SU-DHL-6 (cell line): ENCODE results near the gene FAM124A.
"Not testable (repeated sequence)": the region's sequence is repeated elsewhere in the genome, so short reads cannot be mapped to it uniquely, and the experiment has no call there.

Source experiments
- H2AFZ ChIP-seq: fragments of 200-600 bp; sonication (generic); 2 replicates; pipeline ENCODE4 v1.6.1; 2014; ENCODE audit warnings: low read depth, mild to moderate bottlenecking, moderate library complexity, mixed read lengths, antibody characterized with exemption, low read length; ENCODE audit not compliant: severe bottlenecking
- H3F3A ChIP-seq: fragments of 200-600 bp; shearing (Covaris generic); 2 replicates; pipeline ENCODE4 v1.6.0; 2016; ENCODE audit warnings: antibody characterized with exemption, mild to moderate bottlenecking; ENCODE audit not compliant: insufficient read depth
- H3K27ac ChIP-seq: fragments of 200-600 bp; sonication (generic); 2 replicates; pipeline ENCODE4 v1.5.1; 2016; ENCODE audit warnings: low read depth, mild to moderate bottlenecking, low read length, moderate library complexity, mixed read lengths
- H3K27me3 ChIP-seq: fragments of 200-600 bp; sonication (generic), shearing (Covaris generic); 2 replicates; pipeline ENCODE4 v1.6.0; 2014; ENCODE audit warnings: mild to moderate bottlenecking, low read length
- H3K36me3 ChIP-seq: fragments of 200-600 bp; sonication (generic); 2 replicates; pipeline ENCODE4 v1.6.1; 2014; ENCODE audit warnings: mild to moderate bottlenecking, low read length, mixed read lengths
- H3K4me2 ChIP-seq: fragments of 300-600, 200-600 bp; shearing (Covaris generic), sonication (generic); 2 replicates; pipeline ENCODE4 v1.6.0; 2014; ENCODE audit warnings: low read length, low read depth, mild to moderate bottlenecking; ENCODE audit not compliant: poor library complexity, severe bottlenecking
- H3K4me3 ChIP-seq: fragments of 200-600 bp; sonication (generic); 2 replicates; pipeline ENCODE4 v1.5.1; 2014; ENCODE audit warnings: antibody characterized with exemption, low read length, mild to moderate bottlenecking, mixed read lengths; ENCODE audit not compliant: insufficient read depth, poor library complexity, severe bottlenecking
- H3K79me2 ChIP-seq: fragments of 200-600 bp; sonication (generic); 2 replicates; pipeline ENCODE4 v1.6.1; 2014; ENCODE audit warnings: mild to moderate bottlenecking, low read length, moderate library complexity; ENCODE audit not compliant: insufficient read depth
- H3K9ac ChIP-seq: fragments of 200-600 bp; sonication (generic); 2 replicates; pipeline ENCODE4 v1.7.0; 2014; ENCODE audit warnings: mild to moderate bottlenecking, low read length
- H3K9me2 ChIP-seq: fragments of 200-600 bp; sonication (generic); replicated peaks from 2 replicates; pipeline ENCODE4 v1.6.1; 2014; ENCODE audit warnings: low read length; ENCODE audit not compliant: insufficient read depth
- H3K9me3 ChIP-seq: fragments of 200-600 bp; sonication (generic); 2 replicates; pipeline ENCODE4 v1.6.1; 2014; ENCODE audit warnings: low read length, mixed read lengths; ENCODE audit not compliant: insufficient read depth
- H4K20me1 ChIP-seq: fragments of 200-600 bp; sonication (generic); 2 replicates; pipeline ENCODE4 v1.6.1; 2014; ENCODE audit warnings: low read depth, mild to moderate bottlenecking, antibody characterized with exemption, low read length, moderate library complexity, mixed read lengths
- CTCF ChIP-seq: fragments of 200-600 bp; sonication (generic); IDR thresholded peaks from one replicate; pipeline ENCODE4 v1.5.1; 2017; ENCODE audit warnings: antibody characterized with exemption, mild to moderate bottlenecking, low read length, moderate library complexity; ENCODE audit not compliant: insufficient read depth, poor library complexity, severe bottlenecking
- EZH2phosphoT487 ChIP-seq: fragments of 200-600 bp; sonication (generic), shearing (Covaris generic); conservative IDR thresholded peaks from 2 replicates; pipeline ENCODE4 v1.6.1; 2018; ENCODE audit warnings: mild to moderate bottlenecking, antibody characterized with exemption, low read length, moderate library complexity, mixed read lengths

Gene FAM124A

GRCh38 chr13:51280379-51280940 is 58.3 kb downstream of the FAM124A start:
- no peaks in the 10 kb centered on the region for H4K20me1 ChIP-seq
- H3K36me3 ChIP-seq = no peaks in the 10 kb centered on the region
- H3K4me2 ChIP-seq = no peak overlapping the region
- H3K9me2 ChIP-seq = no peaks in the 10 kb centered on the region
- no peak overlapping the region for H2AFZ ChIP-seq
- no peak overlapping the region for H3K9ac ChIP-seq
- no peak overlapping the region for H3K27ac ChIP-seq
- no peaks in the 10 kb centered on the region for H3K27me3 ChIP-seq
- H3K9me3 ChIP-seq = no peaks in the 10 kb centered on the region
- H3K79me2 ChIP-seq = no peaks in the 10 kb centered on the region
- H3K4me3 ChIP-seq = no peak overlapping the region
- TF ChIP-seq CTCF = no peak
- no peak for TF ChIP-seq EZH2phosphoT487
- no peaks in the 10 kb centered on the region for H3F3A ChIP-seq

GRCh38 chr13:51282322-51282721 is 60.1 kb downstream of the FAM124A start:
- no peaks in the 10 kb centered on the region for H3K27me3 ChIP-seq
- TF ChIP-seq CTCF = no peak
- no peak for TF ChIP-seq EZH2phosphoT487
- no peaks in the 10 kb centered on the region for H4K20me1 ChIP-seq
- no peaks in the 10 kb centered on the region for H3K79me2 ChIP-seq
- no peak overlapping the region for H3K27ac ChIP-seq
- H3K4me3 ChIP-seq = no peak overlapping the region
- no peaks in the 10 kb centered on the region for H3K36me3 ChIP-seq
- no peaks in the 10 kb centered on the region for H3K9me3 ChIP-seq
- no peak overlapping the region for H2AFZ ChIP-seq
- no peak overlapping the region for H3K9ac ChIP-seq
- no peak overlapping the region for H3K4me2 ChIP-seq
- H3K9me2 ChIP-seq = no peaks in the 10 kb centered on the region
- no peaks in the 10 kb centered on the region for H3F3A ChIP-seq

GRCh38 chr13:51282923-51283322 is 60.7 kb downstream of the FAM124A start:
- H4K20me1 ChIP-seq, H3K36me3 ChIP-seq, H3K9me3 ChIP-seq, H3K79me2 ChIP-seq, H3K9ac ChIP-seq, H3K9me2 ChIP-seq, H3K4me3 ChIP-seq, H3F3A ChIP-seq, H2AFZ ChIP-seq, H3K4me2 ChIP-seq, H3K27ac ChIP-seq, H3K27me3 ChIP-seq: not testable (repeated sequence)

GRCh38 chr13:51283371-51283770 is 61.2 kb downstream of the FAM124A start:
- no peak for TF ChIP-seq CTCF
- no peak for TF ChIP-seq EZH2phosphoT487
- Histone ChIP-seq H2AFZ (no peak overlapping the region), H4K20me1 (no peaks in the 10 kb centered on the region), H3K79me2 (no peaks in the 10 kb centered on the region), H3K27ac (no peak overlapping the region), H3K4me3 (no peak overlapping the region), H3K9me3 (no peaks in the 10 kb centered on the region), H3K4me2 (no peak overlapping the region), H3K36me3 (no peaks in the 10 kb centered on the region), H3K9me2 (no peaks in the 10 kb centered on the region), H3K27me3 (no peaks in the 10 kb centered on the region), H3K9ac (no peak overlapping the region), H3F3A (no peaks in the 10 kb centered on the region)
